Fibroblast of villous mesenchyme (primary cell): ENCODE results near the gene GPX8. TPM values are rescaled to one million over a fixed set of nuclear protein-coding genes. Genes with fewer than 3 reads are reported as not detected.
A peak's percentile ranks its signal among the peaks of the same experiment; 100 is the strongest.

Source experiments
- DNase-seq: peaks from one replicate; pipeline ENCODE4 v3.0.0-alpha.2; 2010; ENCODE audit warnings: low read depth
- H3K4me3 ChIP-seq: 2 replicates; pipeline ENCODE4 v1.5.1; 2011; ENCODE audit warnings: low read depth, mild to moderate bottlenecking, low read length
- total RNA-seq: library from RNA; depleted of rRNA; stranded (reverse); fragments of >200 nt; gene quantifications from 2 replicates; pipeline ENCODE4 v1.2.3, GENCODE V29; 2012
- TF ChIP-seq, protein P1 (sequence below): IDR thresholded peaks from 2 replicates; pipeline ENCODE4 v1.5.1; 2012; ENCODE audit warnings: low read depth, mild to moderate bottlenecking, low read length; ENCODE audit not compliant: insufficient read depth

The GPX8 gene
- total RNA-seq, 1 donor, result 182 TPM

GRCh38 chr5:55136521-55136920, 23.4 kb upstream of the GPX8 start:
- TF ChIP-seq, protein P1, sequence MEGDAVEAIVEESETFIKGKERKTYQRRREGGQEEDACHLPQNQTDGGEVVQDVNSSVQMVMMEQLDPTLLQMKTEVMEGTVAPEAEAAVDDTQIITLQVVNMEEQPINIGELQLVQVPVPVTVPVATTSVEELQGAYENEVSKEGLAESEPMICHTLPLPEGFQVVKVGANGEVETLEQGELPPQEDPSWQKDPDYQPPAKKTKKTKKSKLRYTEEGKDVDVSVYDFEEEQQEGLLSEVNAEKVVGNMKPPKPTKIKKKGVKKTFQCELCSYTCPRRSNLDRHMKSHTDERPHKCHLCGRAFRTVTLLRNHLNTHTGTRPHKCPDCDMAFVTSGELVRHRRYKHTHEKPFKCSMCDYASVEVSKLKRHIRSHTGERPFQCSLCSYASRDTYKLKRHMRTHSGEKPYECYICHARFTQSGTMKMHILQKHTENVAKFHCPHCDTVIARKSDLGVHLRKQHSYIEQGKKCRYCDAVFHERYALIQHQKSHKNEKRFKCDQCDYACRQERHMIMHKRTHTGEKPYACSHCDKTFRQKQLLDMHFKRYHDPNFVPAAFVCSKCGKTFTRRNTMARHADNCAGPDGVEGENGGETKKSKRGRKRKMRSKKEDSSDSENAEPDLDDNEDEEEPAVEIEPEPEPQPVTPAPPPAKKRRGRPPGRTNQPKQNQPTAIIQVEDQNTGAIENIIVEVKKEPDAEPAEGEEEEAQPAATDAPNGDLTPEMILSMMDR, result no peak
- no peak for DNase-seq
- H3K4me3 ChIP-seq, result no peak overlapping the region

GRCh38 chr5:55140908-55141665, 18.9 kb upstream of the GPX8 start:
- H3K4me3 ChIP-seq, result no peak overlapping the region
- no peak for DNase-seq
- TF ChIP-seq, protein P1, result no peak

DNA sequence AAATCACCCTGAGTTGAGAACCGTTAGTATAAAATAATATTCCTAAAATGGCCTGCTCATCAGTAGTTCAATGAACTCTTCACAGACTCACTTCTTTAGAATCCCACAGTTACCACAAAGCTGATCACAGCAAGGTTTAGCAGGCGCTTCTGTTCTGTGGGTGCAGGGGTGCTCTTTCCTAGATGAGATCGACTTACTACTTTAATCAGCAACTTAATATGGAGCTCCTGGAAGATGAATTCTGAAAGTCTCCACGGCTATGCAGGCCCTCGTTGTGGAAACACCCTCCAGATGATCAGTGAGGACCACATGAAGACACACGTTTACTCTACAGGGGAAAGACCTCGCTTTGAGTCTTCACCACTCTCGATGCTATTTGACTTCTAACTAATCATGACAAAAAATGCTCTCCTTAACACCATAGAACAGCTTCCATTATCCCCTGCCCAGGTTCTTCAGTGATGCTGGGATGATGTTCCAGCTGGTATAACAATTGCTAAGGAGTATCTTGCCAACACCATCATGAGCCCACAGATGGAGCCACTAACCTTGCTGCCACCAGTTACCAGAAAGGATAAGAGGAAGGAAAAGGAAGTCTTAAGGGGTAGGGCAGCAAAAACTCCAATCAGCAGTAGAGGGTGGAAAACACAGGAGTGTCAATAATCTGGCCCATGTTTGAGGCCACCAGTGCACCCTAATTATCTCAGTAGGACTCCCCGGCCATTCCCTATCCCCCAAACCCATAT, 17.9 kb upstream of the GPX8 start:
- TF ChIP-seq, protein P1, result no peak
- DNase-seq, result no peak
- no peak overlapping the region for H3K4me3 ChIP-seq

- TF ChIP-seq, protein P1, result no peak
- no peak for DNase-seq
- no peak overlapping the region for H3K4me3 ChIP-seq
Measured at GRCh38 chr5:55143624-55144023, 16.3 kb upstream of the GPX8 start.

- DNase-seq, result no peak
- H3K4me3 ChIP-seq, result no peak overlapping the region
- TF ChIP-seq, protein P1, result no peak
Measured at GRCh38 chr5:55146080-55146479, 13.9 kb upstream of the GPX8 start.

GRCh38 chr5:55146543-55147151, 13.3 kb upstream of the GPX8 start:
- TF ChIP-seq, protein P1, result peak; percentile 98
- peak; percentile 82 for DNase-seq
- no peak overlapping the region for H3K4me3 ChIP-seq
